IMR-90 (cell line): Measurements from ENCODE around the gene TTC38. TPM values are rescaled to one million over a fixed set of nuclear protein-coding genes. Genes with fewer than 3 reads are reported as not detected.

Source experiments
- ATAC-seq: fragments of 200-7000 bp; cut with Tn5 transposase; 2 replicates; pipeline ENCODE4 v1.9.1; 2020; ENCODE audit warnings: low read depth, mild to moderate bottlenecking, moderate library complexity
- BruUV-seq: library from RNA; stranded (reverse); fragments of 400-500 nt; replicated peaks from 2 replicates; lab custom pipeline; 2021; lab: Mats Ljungman, UMichigan
- CTCF ChIA-PET: fragments of 300-600 bp; formaldehyde crosslinking; extraction: SDS; loops from one replicate; lab custom pipeline; 2021; ENCODE audit warnings: antibody characterized with exemption; lab: Yijun Ruan, JAX
- POLR2A ChIA-PET: fragments of 300-600 bp; sonication (Branson Sonifier 250); formaldehyde crosslinking; loops from one replicate; lab custom pipeline; 2022; ENCODE audit warnings: antibody characterized with exemption; ENCODE audit not compliant: unreplicated experiment; lab: Charles Lee
- DNase-seq: peaks from one replicate; pipeline ENCODE4 v3.0.0; 2013
- H2AFZ ChIP-seq: replicated peaks from 2 replicates; pipeline ENCODE3; 2013; ENCODE audit warnings: low read length, mild to moderate bottlenecking; ENCODE audit not compliant: poor library complexity
- H2AK5ac ChIP-seq: 2 replicates; pipeline ENCODE4 v1.6.1; 2013; ENCODE audit warnings: low read depth, low read length, inconsistent platforms
- H2AK9ac ChIP-seq: replicated peaks from 2 replicates; pipeline ENCODE3; 2013; ENCODE audit warnings: mild to moderate bottlenecking, low read depth, low read length, moderate library complexity; ENCODE audit not compliant: poor library complexity
- H2BK120ac ChIP-seq: 2 replicates; pipeline ENCODE4 v1.6.1; 2013; ENCODE audit warnings: low read depth, low read length, inconsistent platforms
- H2BK15ac ChIP-seq: 3 replicates; pipeline ENCODE4 v1.6.1; 2013; ENCODE audit warnings: low read depth, low read length, inconsistent platforms
- H2BK20ac ChIP-seq: 2 replicates; pipeline ENCODE4 v1.6.1; 2013; ENCODE audit warnings: low read depth, mild to moderate bottlenecking, inconsistent platforms, low read length, moderate library complexity
- H2BK5ac ChIP-seq: 2 replicates; pipeline ENCODE4 v1.6.1; 2013; ENCODE audit warnings: mild to moderate bottlenecking, low read depth, low read length, inconsistent platforms; ENCODE audit not compliant: poor library complexity, severe bottlenecking
- H3K14ac ChIP-seq: replicated peaks from 2 replicates; pipeline ENCODE4 v1.6.1; 2013; ENCODE audit warnings: low read depth, low read length, inconsistent platforms
- H3K18ac ChIP-seq: 2 replicates; pipeline ENCODE4 v1.6.1; 2013; ENCODE audit warnings: low read depth, low read length, control low read depth
- H3K23ac ChIP-seq: 2 replicates; pipeline ENCODE4 v1.6.1; 2013; ENCODE audit warnings: low read depth, low read length, inconsistent platforms
- H3K27ac ChIP-seq: 2 replicates; pipeline ENCODE4 v1.5.1; 2013; ENCODE audit warnings: mild to moderate bottlenecking, control low read depth, low read length; ENCODE audit not compliant: insufficient read depth
- H3K27me3 ChIP-seq: 2 replicates; pipeline ENCODE4 v1.6.1; 2013; ENCODE audit warnings: low read length; ENCODE audit not compliant: control insufficient read depth, insufficient read depth
- H3K36me3 ChIP-seq: 2 replicates; pipeline ENCODE4 v1.6.1; 2013; ENCODE audit warnings: low read length, mixed read lengths; ENCODE audit not compliant: control insufficient read depth, insufficient read depth
- H3K4ac ChIP-seq: 2 replicates; pipeline ENCODE4 v1.6.1; 2013; ENCODE audit warnings: low read depth, low read length, inconsistent platforms
- H3K4me1 ChIP-seq: 2 replicates; pipeline ENCODE4 v1.6.1; 2013; ENCODE audit warnings: low read length, mixed read lengths; ENCODE audit not compliant: control insufficient read depth, insufficient read depth
- H3K4me2 ChIP-seq: 2 replicates; pipeline ENCODE4 v1.6.1; 2013; ENCODE audit warnings: low read depth, mild to moderate bottlenecking, control low read depth, low read length, moderate library complexity
- H3K4me3 ChIP-seq: 2 replicates; pipeline ENCODE4 v1.5.1; 2013; ENCODE audit warnings: low read depth, mild to moderate bottlenecking, control low read depth, low read length, moderate library complexity; ENCODE audit not compliant: insufficient read depth
- H3K56ac ChIP-seq: 2 replicates; pipeline ENCODE4 v1.6.1; 2013; ENCODE audit warnings: low read length, inconsistent platforms; ENCODE audit not compliant: insufficient read depth; ENCODE audit errors: extremely low read depth
- H3K79me1 ChIP-seq, 2 experiments: 2 replicates each; pipeline ENCODE4 v1.6.1; 2013; ENCODE audit warnings: low read length in 2 of 2, inconsistent platforms in 1 of 2, low read depth in 1 of 2
- H3K9ac ChIP-seq: 2 replicates; pipeline ENCODE4 v1.6.1; 2013; ENCODE audit warnings: low read depth, low read length, control low read depth
- H3K9me1 ChIP-seq: 2 replicates; pipeline ENCODE4 v1.6.1; 2013; ENCODE audit warnings: low read length, inconsistent platforms; ENCODE audit not compliant: insufficient read depth
- H3K9me3 ChIP-seq: 2 replicates; pipeline ENCODE4 v1.6.1; 2013; ENCODE audit warnings: low read length; ENCODE audit not compliant: control insufficient read depth, insufficient read depth
- H4K20me1 ChIP-seq: 2 replicates; pipeline ENCODE4 v1.6.1; 2013; ENCODE audit warnings: low read length, inconsistent platforms; ENCODE audit not compliant: insufficient read depth
- H4K5ac ChIP-seq: 2 replicates; pipeline ENCODE4 v1.6.1; 2013; ENCODE audit warnings: mild to moderate bottlenecking, low read depth, low read length, control low read depth
- H4K8ac ChIP-seq, 2 experiments: 2 replicates each; pipeline ENCODE4 v1.6.1; 2013; ENCODE audit warnings: low read depth in 2 of 2, low read length in 2 of 2, control low read depth in 1 of 2, inconsistent platforms in 1 of 2
- H4K91ac ChIP-seq: 2 replicates; pipeline ENCODE4 v1.6.1; 2013; ENCODE audit warnings: low read depth, low read length, inconsistent platforms; ENCODE audit not compliant: insufficient read depth
- MAZ ChIP-seq: IDR thresholded peaks from 2 replicates; pipeline ENCODE4 v1.6.1; 2012; ENCODE audit warnings: low read depth, mild to moderate bottlenecking, low read length, improper control_type of control experiment, moderate library complexity, borderline replicate concordance
- WGBS, 2 experiments: methylation state at CpG; one replicate each; pipeline versions ENCODE4 v1.1.5 to v1.1.7; 2013; ENCODE audit warnings: missing lambda C conversion rate in 2 of 2; ENCODE audit not compliant: insufficient read length in 1 of 2; ENCODE audit errors: extremely low coverage in 2 of 2; 5-methylcytosine and 5-hydroxymethylcytosine counted together
- dilution Hi-C: fragments of 300-500 bp; cut with HindIII; formaldehyde crosslinking; loops from one replicate; pipeline ENCODE4 v1.14.3; 2018; ENCODE audit warnings: low sequenced_read_pairs; ENCODE audit not compliant: unreplicated experiment
- in situ Hi-C: fragments of 300-500 bp; cut with MboI; formaldehyde crosslinking; loops from 3 replicates; pipeline ENCODE4 v1.14.3; 2019; ENCODE audit warnings: low sequenced_read_pairs, inconsistent platforms, mixed read lengths
- intact Hi-C: fragments of 100-400 bp; cut with micrococcal nuclease; formaldehyde crosslinking; loops from 2 replicates; pipeline ENCODE4 v1.10.0; 2022
- polyA plus RNA-seq, 3 experiments: library from polyadenylated mRNA; depleted of rRNA; stranded (reverse); fragments of >200 nt; gene quantifications; 2 replicates each; pipeline ENCODE4 v1.2.3, GENCODE V29; 2012; ENCODE audit warnings: low replicate concordance in 1 of 3
- total RNA-seq: library from RNA; depleted of rRNA; stranded (reverse); fragments of >200 nt; gene quantifications from 2 replicates; pipeline ENCODE4 v1.2.3, GENCODE V29; 2012

Gene TTC38
- total and polyA plus RNA-seq, 2 of the 4 experiments (the other 2 are of a cell fraction), result 43.6 to 52.3 TPM

GRCh38 chr22:46323162-46323561 is 55.4 kb downstream of the TTC38 start:
- Histone ChIP-seq H2BK20ac (no peak overlapping the region), H4K5ac (no peak overlapping the region), H2AK5ac (no peak overlapping the region), H3K27ac (no peak overlapping the region), H3K36me3 (peaks cover 27% of the 10 kb centered on the region), H4K8ac (no peak overlapping the region), H3K79me1 (peaks cover 23 to 48% of the 10 kb centered on the region in 2 experiments), H3K9me1 (no peaks in the 10 kb centered on the region; the same call in 1 of the 2 replicates), H3K4ac (no peak overlapping the region), H3K14ac (no peak overlapping the region), H3K9ac (no peak overlapping the region), H2BK5ac (no peak overlapping the region), H2AK9ac (no peak overlapping the region), H3K4me2 (no peak overlapping the region), H3K18ac (no peak overlapping the region), H2AFZ (no peak overlapping the region), H3K4me3 (no peak overlapping the region), H3K9me3 (no peaks in the 10 kb centered on the region), H4K91ac (no peak overlapping the region), H3K56ac (no peak overlapping the region), H3K23ac (no peak overlapping the region), H2BK15ac (no peak overlapping the region), H4K20me1 (no peaks in the 10 kb centered on the region; the same call in 1 of the 2 replicates), H3K27me3 (no peaks in the 10 kb centered on the region), H2BK120ac (no peak overlapping the region), H3K4me1 (no peaks in the 10 kb centered on the region)
- no TSS peak for BruUV-seq
- intact Hi-C loops, result no loop called here
- in situ Hi-C loops, result no loop called here
- ATAC-seq, result no peak
- dilution Hi-C loops, result no loop called here
- WGBS, 2 experiments, result 98% methylated on average over 17 of the region's 19 CpGs; no CpG with 5 or more reads in 1 of the 2 experiments
- no peak for TF ChIP-seq MAZ
- POLR2A ChIA-PET, result no interaction called here
- no peak for DNase-seq
- CTCF ChIA-PET, result no interaction called here
